ENCODE measurements around the gene MB21D2. TPM values are rescaled to one million over a fixed set of nuclear protein-coding genes. Genes with fewer than 3 reads are reported as not detected.

The MB21D2 gene
- total RNA-seq, 1 donor from 2014 or later, result 15.1 TPM

GRCh38 chr3:192834428-192834827 is 83.2 kb downstream of the MB21D2 start:
- Mint-ChIP-seq H3K27me3 (ENCODE audit: insufficient read depth, low read depth) (no peaks in the 10 kb centered on the region), H3K27ac (no peak overlapping the region), H3K36me3 (peaks cover 2% of the 10 kb centered on the region), H3K9me3 (peaks cover 6% of the 10 kb centered on the region), H3K4me3 (no peak overlapping the region), H3K4me1 (peaks cover 21% of the 10 kb centered on the region)
- no peak overlapping the region for H2AFZ ChIP-seq (replicated peaks)
- no peak overlapping the region for H3K4me2 ChIP-seq
- H3K4me1 ChIP-seq, result no peaks in the 10 kb centered on the region
- H3K9me3 ChIP-seq (ENCODE audit: low read depth), result no peaks in the 10 kb centered on the region
- H3K27ac ChIP-seq, result no peak overlapping the region
- H3K36me3 ChIP-seq, result no peaks in the 10 kb centered on the region
- H3K4me3 ChIP-seq, result no peak overlapping the region
- no peak for TF ChIP-seq EZH2 (IDR thresholded peaks at IDR 0.05)
- TF ChIP-seq, protein P1, sequence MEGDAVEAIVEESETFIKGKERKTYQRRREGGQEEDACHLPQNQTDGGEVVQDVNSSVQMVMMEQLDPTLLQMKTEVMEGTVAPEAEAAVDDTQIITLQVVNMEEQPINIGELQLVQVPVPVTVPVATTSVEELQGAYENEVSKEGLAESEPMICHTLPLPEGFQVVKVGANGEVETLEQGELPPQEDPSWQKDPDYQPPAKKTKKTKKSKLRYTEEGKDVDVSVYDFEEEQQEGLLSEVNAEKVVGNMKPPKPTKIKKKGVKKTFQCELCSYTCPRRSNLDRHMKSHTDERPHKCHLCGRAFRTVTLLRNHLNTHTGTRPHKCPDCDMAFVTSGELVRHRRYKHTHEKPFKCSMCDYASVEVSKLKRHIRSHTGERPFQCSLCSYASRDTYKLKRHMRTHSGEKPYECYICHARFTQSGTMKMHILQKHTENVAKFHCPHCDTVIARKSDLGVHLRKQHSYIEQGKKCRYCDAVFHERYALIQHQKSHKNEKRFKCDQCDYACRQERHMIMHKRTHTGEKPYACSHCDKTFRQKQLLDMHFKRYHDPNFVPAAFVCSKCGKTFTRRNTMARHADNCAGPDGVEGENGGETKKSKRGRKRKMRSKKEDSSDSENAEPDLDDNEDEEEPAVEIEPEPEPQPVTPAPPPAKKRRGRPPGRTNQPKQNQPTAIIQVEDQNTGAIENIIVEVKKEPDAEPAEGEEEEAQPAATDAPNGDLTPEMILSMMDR (IDR thresholded peaks at IDR 0.05), result no peak
- TF ChIP-seq EZH2phosphoT487 (IDR thresholded peaks at IDR 0.05), result no peak
- DNase-seq (ENCODE audit: low spot score), result no peak
- no peak overlapping the region for H3K9ac ChIP-seq
- H3F3A ChIP-seq (ENCODE audit: low read depth), result no peaks in the 10 kb centered on the region
- H4K20me1 ChIP-seq (ENCODE audit: low read depth), result no peaks in the 10 kb centered on the region
- H3K79me2 ChIP-seq (ENCODE audit: low read depth), result no peaks in the 10 kb centered on the region
- H3K27me3 ChIP-seq, result no peaks in the 10 kb centered on the region

GRCh38 chr3:192833177-192833890 is 84.3 kb downstream of the MB21D2 start:
- H3K4me1 Mint-ChIP-seq, result peaks cover 21% of the 10 kb centered on the region
- peaks cover 2% of the 10 kb centered on the region for H3K36me3 Mint-ChIP-seq
- H3K27ac ChIP-seq, result no peak overlapping the region
- H3K9me3 ChIP-seq (ENCODE audit: low read depth), result no peaks in the 10 kb centered on the region
- TF ChIP-seq, protein P1 (IDR thresholded peaks at IDR 0.05), result no peak
- TF ChIP-seq EZH2phosphoT487 (IDR thresholded peaks at IDR 0.05) (no peak), EZH2 (IDR thresholded peaks at IDR 0.05) (no peak)
- H3K4me3 ChIP-seq, result no peak overlapping the region
- H3K4me3 Mint-ChIP-seq, result no peak overlapping the region
- H3K4me1 ChIP-seq, result no peaks in the 10 kb centered on the region
- H3K9me3 Mint-ChIP-seq, result peaks cover 6% of the 10 kb centered on the region
- no peaks in the 10 kb centered on the region for H3F3A ChIP-seq (ENCODE audit: low read depth)
- H3K9ac ChIP-seq, result no peak overlapping the region
- H3K27ac Mint-ChIP-seq, result no peak overlapping the region
- H2AFZ ChIP-seq (replicated peaks), result no peak overlapping the region
- no peak for DNase-seq (ENCODE audit: low spot score)
- H3K4me2 ChIP-seq, result no peak overlapping the region
- H3K27me3 Mint-ChIP-seq (ENCODE audit: insufficient read depth, low read depth), result no peaks in the 10 kb centered on the region
- no peaks in the 10 kb centered on the region for H4K20me1 ChIP-seq (ENCODE audit: low read depth)
- no peaks in the 10 kb centered on the region for H3K79me2 ChIP-seq (ENCODE audit: low read depth)
- no peaks in the 10 kb centered on the region for H3K27me3 ChIP-seq
- no peaks in the 10 kb centered on the region for H3K36me3 ChIP-seq

- H3K27me3 ChIP-seq, result no peaks in the 10 kb centered on the region
- Mint-ChIP-seq H3K27me3 (ENCODE audit: insufficient read depth, low read depth) (no peaks in the 10 kb centered on the region), H3K9me3 (peaks cover 3% of the 10 kb centered on the region), H3K27ac (no peak overlapping the region), H3K4me1 (peaks cover 21% of the 10 kb centered on the region), H3K4me3 (no peak overlapping the region), H3K36me3 (peaks cover 2% of the 10 kb centered on the region)
- H4K20me1 ChIP-seq (ENCODE audit: low read depth), result no peaks in the 10 kb centered on the region
- no peak for DNase-seq (ENCODE audit: low spot score)
- TF ChIP-seq EZH2phosphoT487 (IDR thresholded peaks at IDR 0.05), result no peak
- TF ChIP-seq EZH2 (IDR thresholded peaks at IDR 0.05), result no peak
- TF ChIP-seq, protein P1 (IDR thresholded peaks at IDR 0.05), result no peak
- H3F3A ChIP-seq (ENCODE audit: low read depth), result no peaks in the 10 kb centered on the region
- no peak overlapping the region for H3K4me3 ChIP-seq
- no peak overlapping the region for H3K9ac ChIP-seq
- no peak overlapping the region for H3K27ac ChIP-seq
- H2AFZ ChIP-seq (replicated peaks), result no peak overlapping the region
- no peaks in the 10 kb centered on the region for H3K79me2 ChIP-seq (ENCODE audit: low read depth)
- no peak overlapping the region for H3K4me2 ChIP-seq
- H3K36me3 ChIP-seq, result no peaks in the 10 kb centered on the region
- H3K4me1 ChIP-seq, result no peaks in the 10 kb centered on the region
- no peaks in the 10 kb centered on the region for H3K9me3 ChIP-seq (ENCODE audit: low read depth)
Observed at GRCh38 chr3:192831801-192832347, 85.8 kb downstream of the MB21D2 start.
